ENCODE results near the gene WDR81.
"Not testable (repeated sequence)": the region's sequence is repeated elsewhere in the genome, so short reads cannot be mapped to it uniquely, and the experiment has no call there.

Gene WDR81

DNA sequence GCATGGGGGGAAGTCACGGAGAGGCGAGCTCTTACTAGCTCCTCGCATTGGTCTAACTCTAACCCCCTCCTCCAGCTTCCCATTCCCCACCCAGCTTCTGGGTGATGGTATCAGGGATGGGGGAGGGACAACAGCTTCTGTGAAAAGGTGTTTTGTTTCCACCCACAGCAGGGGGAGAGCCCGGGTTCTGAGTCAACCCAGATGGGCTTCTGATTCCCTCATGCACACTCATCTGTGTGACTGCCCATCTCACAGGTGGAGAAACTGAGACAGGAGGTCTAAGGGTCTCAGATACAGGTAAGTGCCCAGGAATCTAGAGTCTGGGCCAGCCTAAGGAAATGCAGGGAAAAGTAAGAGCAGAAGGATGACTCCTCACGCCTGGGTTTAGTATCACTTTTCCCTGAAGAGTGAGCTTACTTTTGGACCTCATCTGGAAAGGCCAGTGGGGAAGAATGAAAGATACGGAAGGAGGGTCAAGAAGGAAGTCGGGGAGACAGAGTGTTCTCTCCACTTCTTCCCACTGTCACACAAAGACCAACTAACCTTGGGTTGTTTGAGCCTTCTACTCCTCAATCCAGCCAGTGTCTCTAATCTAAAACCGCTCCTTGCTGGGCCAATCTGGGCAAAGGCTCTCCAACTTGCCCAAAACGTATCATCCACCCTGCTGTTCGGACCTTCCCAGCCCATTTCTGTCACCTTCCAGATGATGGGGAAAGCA lies 11.2 kb upstream of the WDR81 start:
- no peak overlapping the region for H3K4me3 ChIP-seq (ENCODE audit: low read depth, low read length)

DNA sequence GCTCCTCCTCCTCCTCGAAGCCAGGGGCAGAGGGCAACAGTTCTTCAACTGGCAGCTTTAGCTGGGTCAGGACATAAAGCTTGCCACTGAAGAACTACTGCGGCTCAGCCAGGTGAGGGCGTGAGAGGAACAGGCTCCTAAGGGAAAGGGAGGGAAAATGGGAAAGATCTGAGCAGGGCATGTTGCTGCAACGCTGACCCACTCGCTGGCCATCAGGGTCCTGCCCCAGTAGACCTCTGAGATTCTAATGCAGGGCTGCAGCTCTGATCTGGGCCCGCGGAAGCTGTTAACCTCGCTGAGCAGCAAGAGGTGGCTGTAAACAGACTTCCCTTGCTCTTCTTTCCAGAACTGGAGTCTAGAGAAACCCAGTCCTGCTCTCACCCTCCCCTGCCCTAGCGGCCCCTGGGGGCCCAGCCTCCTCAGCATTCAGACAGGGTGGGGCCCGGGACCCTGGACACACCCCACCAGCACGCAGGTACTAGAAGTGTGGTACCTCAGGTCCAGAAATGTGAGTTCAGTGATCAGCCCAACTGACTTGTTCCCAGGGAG lies 10.6 kb upstream of the WDR81 start:
- peak overlapping the region; percentile 72 for H3K4me3 ChIP-seq (ENCODE audit: low read depth, low read length)

DNA sequence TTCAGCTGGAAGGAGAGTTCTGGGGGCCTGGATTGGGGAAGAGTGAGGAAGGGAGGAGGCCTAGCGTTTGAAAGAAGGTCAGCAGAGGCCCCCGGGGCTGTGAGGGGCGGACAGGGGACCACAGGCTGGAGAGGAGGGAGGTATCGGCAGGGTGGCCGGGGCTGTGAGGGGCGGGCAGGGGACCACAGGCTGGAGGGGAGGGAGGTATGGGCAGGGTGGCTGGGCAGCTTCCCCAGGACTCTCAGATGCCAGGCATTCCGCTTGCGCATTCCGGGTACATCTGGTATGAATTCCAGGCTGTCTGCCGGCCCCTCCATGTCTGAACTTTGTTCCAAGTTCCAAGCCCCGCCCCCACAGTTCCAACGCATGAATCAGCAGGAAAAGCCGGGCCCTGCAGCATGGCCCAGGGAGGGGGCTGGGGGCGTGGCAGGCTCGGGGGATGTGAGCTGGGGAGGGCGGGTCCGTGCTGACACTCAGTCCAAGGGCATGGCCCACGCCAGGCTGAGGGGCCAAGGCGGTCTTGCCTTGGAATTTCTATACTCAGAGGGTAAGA lies 10.0 kb upstream of the WDR81 start:
- H3K4me3 ChIP-seq (ENCODE audit: low read depth, low read length), result peak overlapping the region; percentile 72

DNA sequence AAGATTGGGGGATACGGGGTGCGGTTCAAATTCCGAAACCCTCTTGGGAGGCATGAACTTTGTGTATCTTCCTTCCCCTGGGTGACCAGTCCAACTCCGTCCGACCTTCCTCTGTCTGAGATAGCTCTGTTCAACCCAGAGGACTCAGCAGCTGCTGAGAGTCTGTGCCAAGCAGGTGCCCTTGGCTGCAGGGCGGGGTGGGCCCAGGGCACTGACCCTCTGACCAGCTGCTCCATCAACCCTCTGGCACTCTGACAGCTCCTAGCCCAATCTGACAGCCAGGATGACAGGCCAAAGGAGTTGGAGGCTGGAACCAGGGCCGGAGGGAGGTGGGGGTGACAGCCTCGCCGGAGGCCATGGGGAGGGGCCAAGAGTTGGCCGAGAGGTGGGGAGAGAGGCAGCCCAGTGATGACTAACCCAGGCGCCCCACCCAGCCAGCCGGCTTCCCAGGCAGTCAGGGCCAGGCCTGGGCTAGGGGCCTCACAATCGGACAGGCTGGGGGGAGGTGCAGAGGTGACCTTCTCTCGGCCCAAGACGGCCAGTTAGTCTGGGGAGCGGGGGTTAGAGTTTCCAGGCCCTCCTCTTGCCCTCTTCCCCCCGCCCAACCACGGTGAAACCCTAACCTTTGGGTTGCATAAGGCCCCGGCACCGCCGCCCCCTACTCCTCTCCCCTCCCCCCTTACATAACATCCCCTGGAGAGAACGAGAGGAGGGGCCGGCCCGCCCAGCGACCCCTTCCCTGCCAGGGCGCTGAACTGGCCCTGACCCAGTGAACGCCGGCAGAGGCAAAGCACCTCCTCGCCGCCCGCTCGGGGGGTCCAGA lies 9.3 kb upstream of the WDR81 start:
- H3K4me3 ChIP-seq (ENCODE audit: low read depth, low read length), result peak overlapping the region; percentile 72

DNA sequence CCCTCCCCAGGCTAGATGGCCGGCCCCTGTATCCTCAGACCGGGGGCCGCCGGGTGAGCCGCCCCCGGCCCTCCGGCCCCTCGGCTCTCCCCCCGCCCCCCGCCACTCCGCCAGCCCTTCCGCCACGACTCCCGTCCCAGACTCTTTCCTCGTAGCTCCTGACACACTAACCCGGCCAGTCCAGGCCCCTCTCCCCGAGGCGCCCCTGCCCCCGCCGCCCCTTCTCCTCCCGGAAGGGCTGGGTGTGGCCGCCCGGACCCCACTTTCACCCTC lies 8.8 kb upstream of the WDR81 start:
- peak overlapping the region; percentile 72 for H3K4me3 ChIP-seq (ENCODE audit: low read depth, low read length)

DNA sequence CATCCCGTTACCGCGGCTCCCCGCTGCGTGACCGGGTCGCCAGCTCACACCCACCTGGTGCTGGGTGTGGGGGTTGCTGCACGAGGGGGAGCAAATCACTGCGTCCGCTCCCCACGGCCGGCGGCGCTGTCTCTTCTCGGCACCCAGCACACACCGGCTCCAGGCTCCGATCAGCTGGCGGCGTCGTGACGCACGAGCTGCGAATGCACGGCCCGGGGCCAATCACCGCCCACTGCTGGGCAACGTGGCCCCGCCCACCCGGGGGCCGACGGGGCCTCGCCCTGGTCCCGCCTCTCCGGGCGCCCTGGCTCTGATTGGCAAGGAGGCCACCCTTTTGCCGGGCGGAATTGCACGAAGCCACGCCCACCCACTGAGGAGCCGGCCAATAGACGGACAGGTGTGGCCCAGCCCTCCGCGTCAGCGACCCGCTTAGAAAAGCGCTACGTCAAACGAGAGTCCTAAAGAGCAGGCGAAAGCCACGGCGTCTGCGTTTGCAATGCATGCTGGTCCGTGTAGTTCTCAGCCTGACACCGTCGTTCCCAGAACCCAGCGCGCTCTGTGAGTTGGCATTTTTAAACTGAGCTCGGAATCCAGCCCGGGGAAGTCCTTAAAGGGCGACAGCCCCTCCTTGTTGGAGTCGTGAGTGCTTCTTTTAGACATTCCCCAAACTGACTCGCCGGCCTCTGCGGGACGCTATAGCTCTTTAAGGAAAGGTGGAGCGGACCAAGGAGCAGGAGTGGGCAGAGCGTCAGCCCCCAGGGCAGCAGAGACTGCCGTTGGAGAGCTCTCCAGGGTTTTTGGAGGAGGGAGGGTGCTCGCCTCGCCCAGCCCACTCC lies 8.2 kb upstream of the WDR81 start:
- peak overlapping the region; percentile 72 for H3K4me3 ChIP-seq (ENCODE audit: low read depth, low read length)

DNA sequence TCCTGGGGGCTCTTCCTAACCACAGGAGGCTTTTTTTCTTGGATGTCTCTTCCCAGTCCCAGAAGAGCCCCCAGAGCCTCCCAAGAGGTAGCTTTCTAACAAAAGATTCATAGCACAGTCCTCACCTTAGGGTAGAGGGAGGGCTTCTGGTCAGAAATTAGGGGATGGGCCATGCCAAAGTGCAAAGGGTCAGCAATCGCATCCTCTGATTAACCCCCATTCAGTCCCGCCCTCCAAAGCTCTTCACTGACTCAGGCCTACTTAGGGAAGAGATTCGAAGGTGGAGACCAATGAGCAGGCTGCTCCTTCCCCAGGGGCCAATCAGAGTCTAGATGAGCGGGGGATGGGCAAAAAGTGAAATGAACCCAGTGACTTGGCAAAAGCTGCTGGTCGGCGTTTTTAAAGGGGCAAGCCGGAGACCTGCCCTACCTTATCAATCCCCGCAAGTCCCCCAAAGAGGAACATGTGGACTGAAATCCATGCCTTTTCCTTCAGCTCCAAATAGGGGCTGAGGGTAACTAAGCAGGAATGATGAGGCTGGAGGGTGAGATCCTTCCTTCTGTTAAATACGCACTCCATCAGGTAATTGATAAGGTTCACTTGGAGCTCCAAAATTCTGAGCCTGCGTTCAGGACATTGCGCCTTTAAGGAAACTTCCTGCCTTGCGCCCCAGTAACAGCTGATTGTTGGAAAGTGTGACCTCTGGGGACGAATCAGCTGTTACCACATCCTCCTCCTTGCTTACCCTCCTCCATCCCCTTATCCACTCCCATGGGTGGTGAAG lies 7.4 kb upstream of the WDR81 start:
- peak overlapping the region; percentile 52 for H3K4me3 ChIP-seq (ENCODE audit: low read depth, low read length)

DNA sequence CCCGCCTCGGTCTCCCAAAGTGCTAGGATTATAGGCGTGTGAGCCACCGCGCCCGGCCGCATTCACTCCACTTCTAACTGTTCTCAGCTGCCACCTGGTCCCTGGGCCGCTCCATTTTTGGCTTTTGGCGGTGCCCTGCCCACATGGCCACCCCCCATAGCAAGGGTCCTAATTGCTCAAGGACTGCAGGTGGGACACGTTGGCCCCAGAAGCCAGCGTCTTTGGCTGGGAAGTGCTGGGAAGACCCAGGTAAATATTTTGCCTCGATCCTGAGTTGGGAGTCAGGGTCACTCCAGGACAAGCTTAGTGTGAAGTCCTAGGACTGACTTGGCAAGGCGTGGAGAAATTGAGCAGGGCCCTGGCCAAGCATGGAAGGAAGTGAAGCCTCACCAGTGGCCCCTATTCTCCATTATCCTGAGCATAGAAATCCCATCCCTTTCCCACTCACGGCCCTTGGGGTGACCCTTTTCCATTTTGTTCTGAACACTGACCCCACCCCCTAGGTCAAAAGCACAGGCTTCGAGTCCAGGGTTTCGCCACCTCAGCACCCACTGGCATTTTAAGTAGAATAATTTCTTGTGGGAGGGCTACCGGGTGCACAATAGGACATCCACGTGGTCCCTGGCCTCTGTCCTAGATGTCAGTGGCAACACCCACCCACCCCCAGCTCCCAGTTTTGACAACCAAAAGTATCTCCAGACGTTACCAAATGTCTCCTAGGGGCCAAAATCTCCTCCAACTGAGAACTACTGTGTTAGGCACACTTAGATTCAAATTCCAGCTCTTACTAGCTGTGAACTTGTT lies 5.9 kb upstream of the WDR81 start:
- no peak overlapping the region for H3K4me3 ChIP-seq (ENCODE audit: low read depth, low read length)

DNA sequence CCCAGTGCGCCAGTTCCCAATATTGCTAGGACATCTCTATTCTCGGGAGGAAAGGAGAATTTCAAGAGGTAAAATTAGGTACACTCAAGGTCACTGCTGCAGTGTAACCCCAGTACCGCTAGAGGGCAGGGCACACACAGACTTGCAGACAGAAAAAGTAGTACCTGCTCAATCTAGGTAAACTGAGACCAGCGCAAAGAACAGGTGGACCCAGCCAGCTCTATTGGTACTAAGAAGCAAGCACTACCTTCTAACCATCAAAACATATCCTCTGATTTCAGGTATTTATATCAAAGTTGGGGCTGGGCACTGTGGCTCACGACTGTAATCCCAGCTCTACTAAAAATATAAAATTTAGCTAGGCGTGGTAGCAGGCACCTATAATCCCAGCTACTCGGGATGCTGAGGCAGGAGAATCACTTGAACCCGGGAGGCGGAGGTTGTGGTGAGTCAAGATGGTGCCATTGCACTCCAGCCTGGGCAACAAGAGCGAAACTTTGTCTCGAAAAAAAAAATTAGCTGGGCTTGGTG lies 3.6 kb upstream of the WDR81 start:
- H3K4me3 ChIP-seq (ENCODE audit: low read depth, low read length), result no peak overlapping the region

DNA sequence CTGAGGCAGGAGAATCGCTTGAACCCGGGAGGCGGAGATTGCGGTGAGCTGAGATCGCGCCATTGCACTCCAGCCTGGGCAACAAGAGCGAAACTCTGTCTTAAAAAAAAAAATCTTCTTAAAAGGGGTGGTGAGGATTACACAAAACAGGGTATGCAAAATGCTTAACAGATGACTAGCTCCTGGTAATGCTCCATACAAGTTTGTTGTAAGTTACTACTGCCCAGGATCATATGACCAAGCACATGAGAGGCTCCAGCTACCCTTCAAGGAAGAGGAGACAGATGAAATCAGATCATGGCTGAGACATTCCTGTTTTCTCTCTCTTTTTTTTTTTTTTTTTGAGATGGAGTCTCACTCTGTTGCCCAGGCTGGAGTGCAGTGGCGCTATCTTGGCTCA lies 2.5 kb upstream of the WDR81 start:
- H3K4me3 ChIP-seq (ENCODE audit: low read depth, low read length), result not testable (repeated sequence)

DNA sequence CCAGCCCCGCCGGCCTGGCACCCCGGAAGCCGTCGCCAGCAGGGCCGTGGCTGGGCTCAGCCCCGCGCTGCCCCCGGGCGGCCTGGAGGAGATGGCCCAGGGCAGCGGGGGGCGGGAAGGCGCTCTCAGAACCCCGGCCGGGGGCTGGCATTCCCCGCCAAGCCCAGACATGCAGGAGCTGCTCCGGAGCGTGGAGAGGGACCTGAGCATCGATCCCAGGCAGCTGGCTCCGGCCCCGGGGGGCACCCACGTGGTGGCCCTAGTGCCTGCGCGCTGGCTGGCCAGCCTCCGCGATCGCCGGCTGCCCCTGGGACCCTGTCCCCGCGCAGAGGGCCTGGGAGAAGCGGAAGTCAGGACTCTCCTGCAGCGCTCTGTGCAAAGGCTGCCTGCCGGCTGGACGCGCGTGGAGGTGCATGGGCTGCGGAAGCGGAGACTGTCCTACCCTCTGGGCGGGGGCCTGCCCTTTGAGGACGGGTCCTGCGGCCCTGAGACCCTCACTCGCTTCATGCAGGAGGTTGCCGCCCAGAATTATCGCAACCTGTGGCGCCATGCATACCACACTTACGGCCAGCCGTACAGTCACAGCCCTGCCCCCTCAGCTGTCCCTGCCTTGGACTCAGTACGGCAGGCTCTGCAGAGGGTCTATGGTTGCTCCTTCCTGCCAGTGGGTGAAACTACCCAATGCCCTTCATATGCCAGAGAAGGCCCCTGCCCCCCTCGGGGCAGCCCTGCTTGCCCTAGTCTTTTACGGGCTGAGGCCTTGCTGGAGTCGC lies 551 bp downstream of the WDR81 start:
- peak overlapping the region; percentile 43 for H3K4me3 ChIP-seq (ENCODE audit: low read depth, low read length)

DNA sequence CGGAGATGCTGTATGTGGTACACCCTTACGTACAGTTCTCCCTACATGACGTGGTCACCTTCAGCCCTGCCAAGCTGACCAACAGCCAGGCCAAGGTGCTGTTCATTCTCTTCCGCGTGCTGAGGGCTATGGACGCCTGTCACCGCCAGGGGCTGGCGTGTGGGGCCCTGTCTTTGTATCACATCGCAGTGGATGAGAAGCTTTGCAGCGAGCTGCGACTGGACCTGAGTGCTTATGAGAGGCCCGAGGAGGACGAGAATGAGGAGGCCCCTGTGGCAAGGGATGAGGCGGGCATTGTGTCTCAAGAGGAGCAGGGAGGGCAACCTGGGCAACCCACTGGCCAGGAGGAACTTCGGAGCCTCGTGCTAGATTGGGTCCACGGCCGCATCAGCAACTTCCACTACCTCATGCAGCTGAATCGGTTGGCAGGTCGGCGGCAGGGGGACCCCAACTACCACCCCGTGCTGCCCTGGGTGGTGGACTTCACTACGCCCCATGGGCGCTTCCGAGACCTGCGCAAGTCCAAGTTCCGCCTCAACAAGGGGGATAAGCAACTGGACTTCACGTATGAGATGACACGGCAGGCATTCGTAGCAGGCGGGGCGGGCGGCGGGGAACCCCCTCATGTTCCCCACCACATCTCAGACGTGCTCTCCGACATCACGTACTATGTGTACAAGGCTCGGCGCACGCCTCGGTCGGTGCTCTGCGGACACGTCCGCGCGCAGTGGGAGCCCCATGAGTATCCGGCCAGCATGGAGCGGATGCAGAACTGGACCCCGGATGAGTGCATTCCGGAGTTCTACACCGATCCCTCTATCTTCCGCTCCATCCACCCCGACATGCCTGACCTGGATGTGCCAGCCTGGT lies 1.4 kb downstream of the WDR81 start:
- H3K4me3 ChIP-seq (ENCODE audit: low read depth, low read length), result no peak overlapping the region

DNA sequence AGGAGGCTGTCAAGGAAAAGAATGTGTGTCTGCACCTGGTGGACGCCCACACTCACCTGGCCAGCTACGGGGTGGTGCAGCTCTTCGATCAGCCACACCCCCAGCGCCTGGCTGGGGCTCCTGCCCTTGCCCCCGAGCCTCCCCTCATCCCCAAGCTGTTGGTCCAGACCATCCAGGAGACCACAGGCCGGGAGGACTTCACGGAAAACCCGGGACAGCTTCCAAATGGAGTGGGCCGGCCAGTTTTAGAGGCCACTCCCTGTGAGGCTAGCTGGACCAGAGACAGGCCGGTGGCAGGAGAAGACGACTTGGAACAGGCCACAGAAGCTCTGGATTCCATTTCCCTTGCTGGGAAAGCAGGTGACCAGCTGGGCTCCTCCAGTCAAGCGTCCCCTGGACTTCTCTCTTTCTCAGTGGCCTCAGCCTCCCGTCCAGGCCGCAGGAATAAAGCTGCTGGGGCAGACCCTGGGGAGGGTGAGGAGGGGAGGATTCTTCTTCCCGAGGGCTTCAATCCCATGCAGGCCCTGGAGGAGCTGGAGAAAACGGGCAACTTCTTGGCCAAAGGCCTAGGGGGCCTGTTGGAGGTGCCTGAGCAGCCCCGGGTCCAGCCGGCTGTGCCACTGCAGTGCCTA lies 2.2 kb downstream of the WDR81 start:
- H3K4me3 ChIP-seq (ENCODE audit: low read depth, low read length), result no peak overlapping the region

DNA sequence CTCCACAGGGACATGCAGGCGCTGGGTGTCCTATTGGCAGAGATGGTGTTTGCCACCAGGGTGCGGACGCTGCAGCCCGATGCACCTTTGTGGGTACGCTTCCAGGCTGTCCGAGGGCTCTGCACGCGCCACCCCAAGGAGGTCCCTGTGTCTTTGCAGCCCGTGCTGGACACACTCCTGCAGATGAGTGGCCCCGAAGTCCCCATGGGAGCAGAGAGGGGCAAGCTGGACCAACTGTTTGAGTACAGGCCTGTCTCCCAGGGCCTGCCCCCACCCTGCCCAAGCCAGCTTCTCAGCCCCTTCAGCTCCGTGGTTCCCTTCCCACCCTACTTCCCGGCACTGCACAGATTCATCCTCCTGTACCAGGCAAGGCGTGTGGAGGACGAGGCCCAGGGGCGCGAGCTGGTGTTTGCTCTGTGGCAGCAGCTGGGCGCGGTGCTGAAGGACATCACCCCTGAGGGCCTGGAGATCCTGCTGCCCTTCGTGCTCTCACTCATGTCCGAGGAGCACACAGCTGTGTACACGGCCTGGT lies 2.8 kb downstream of the WDR81 start:
- no peak overlapping the region for H3K4me3 ChIP-seq (ENCODE audit: low read depth, low read length)

DNA sequence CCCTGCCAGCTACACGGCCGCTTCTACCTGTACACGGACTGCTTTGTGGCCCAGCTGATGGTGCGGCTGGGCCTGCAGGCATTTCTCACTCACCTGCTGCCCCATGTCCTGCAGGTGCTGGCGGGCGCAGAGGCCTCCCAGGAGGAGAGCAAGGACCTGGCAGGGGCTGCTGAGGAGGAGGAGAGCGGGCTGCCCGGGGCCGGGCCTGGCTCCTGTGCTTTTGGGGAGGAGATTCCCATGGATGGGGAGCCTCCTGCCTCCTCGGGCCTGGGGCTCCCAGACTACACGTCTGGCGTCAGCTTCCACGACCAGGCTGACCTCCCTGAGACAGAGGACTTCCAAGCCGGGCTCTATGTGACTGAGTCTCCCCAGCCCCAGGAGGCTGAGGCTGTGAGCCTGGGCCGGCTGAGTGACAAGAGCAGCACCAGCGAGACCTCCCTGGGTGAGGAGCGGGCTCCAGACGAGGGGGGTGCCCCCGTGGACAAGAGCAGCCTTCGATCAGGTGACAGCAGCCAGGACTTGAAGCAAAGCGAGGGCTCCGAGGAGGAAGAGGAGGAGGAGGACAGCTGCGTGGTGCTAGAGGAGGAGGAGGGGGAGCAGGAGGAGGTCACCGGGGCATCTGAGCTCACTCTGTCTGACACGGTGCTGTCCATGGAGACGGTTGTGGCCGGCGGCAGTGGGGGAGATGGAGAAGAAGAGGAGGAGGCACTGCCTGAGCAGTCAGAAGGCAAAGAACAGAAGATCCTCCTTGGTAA lies 3.5 kb downstream of the WDR81 start:
- no peak overlapping the region for H3K4me3 ChIP-seq (ENCODE audit: low read depth, low read length)

DNA sequence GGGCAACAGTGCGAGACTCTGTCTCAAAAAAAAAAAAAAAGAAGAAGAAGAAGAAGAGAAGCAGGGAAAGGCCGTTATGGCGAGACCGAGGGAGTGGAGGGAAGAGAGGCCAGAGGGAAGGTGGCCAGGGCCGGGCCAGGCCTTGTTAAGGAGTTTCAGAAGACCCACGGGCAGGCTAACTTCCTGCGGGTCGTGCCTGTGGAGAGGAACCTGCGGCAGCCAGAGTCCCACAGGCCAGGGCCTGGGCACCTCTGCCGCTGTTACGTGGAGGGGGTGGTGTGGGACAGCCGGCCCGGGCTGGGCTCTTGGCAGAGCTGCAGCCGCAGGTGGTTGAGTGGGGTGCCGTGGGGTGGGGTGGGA lies 5.4 kb downstream of the WDR81 start:
- H3K4me3 ChIP-seq (ENCODE audit: low read depth, low read length), result no peak overlapping the region
